Activated naive CD4-positive, alpha-beta T cell treated with anti-CD3 and anti-CD28 coated beads, Interleukin-2, amount 50 U/mL, for 24 hours (primary cell): ENCODE results near the gene GOLGA2.
"Not testable (repeated sequence)": the region's sequence is repeated elsewhere in the genome, so short reads cannot be mapped to it uniquely, and the experiment has no call there.

Source experiments
- H3K27ac Mint-ChIP-seq: one replicate; pipeline ENCODE4 v1.8.0; 2021; ENCODE audit warnings: mild to moderate bottlenecking, mixed read lengths
- H3K27me3 Mint-ChIP-seq: one replicate; pipeline ENCODE4 v1.8.0; 2021; ENCODE audit warnings: mixed read lengths
- H3K36me3 Mint-ChIP-seq: one replicate; pipeline ENCODE4 v1.8.0; 2021; ENCODE audit warnings: mixed read lengths
- H3K4me1 Mint-ChIP-seq: one replicate; pipeline ENCODE4 v1.8.0; 2021; ENCODE audit warnings: mixed read lengths
- H3K4me3 Mint-ChIP-seq: one replicate; pipeline ENCODE4 v1.8.0; 2021; ENCODE audit warnings: mild to moderate bottlenecking, mixed read lengths
- H3K9me3 Mint-ChIP-seq: one replicate; pipeline ENCODE4 v1.8.0; 2021; ENCODE audit warnings: mixed read lengths

Gene GOLGA2

GRCh38 chr9:128304136-128304970 lies 28.5 kb upstream of the GOLGA2 start:
- Mint-ChIP-seq H3K27ac (peak overlapping the region; percentile 80), H3K27me3 (no peaks in the 10 kb centered on the region)

GRCh38 chr9:128298535-128299482 lies 23.0 kb upstream of the GOLGA2 start:
- no peaks in the 10 kb centered on the region for H3K9me3 Mint-ChIP-seq
- no peak overlapping the region for H3K27ac Mint-ChIP-seq
- H3K4me3 Mint-ChIP-seq = no peak overlapping the region
- H3K4me1 Mint-ChIP-seq = no peaks in the 10 kb centered on the region
- no peaks in the 10 kb centered on the region for H3K36me3 Mint-ChIP-seq
- no peaks in the 10 kb centered on the region for H3K27me3 Mint-ChIP-seq

More at GRCh38 chr9:128304136-128304970, 28.5 kb upstream of the GOLGA2 start:
- no peaks in the 10 kb centered on the region for H3K9me3 Mint-ChIP-seq
- H3K36me3 Mint-ChIP-seq = peaks cover 6% of the 10 kb centered on the region
- H3K4me3 Mint-ChIP-seq = no peak overlapping the region
- no peaks in the 10 kb centered on the region for H3K4me1 Mint-ChIP-seq

GRCh38 chr9:128297221-128297773 lies 21.5 kb upstream of the GOLGA2 start:
- H3K27me3 Mint-ChIP-seq = no peaks in the 10 kb centered on the region
- no peaks in the 10 kb centered on the region for H3K36me3 Mint-ChIP-seq
- no peaks in the 10 kb centered on the region for H3K4me1 Mint-ChIP-seq
- H3K9me3 Mint-ChIP-seq = no peaks in the 10 kb centered on the region
- no peak overlapping the region for H3K4me3 Mint-ChIP-seq
- no peak overlapping the region for H3K27ac Mint-ChIP-seq

- H3K27me3 Mint-ChIP-seq = no peaks in the 10 kb centered on the region
- H3K36me3 Mint-ChIP-seq = no peaks in the 10 kb centered on the region
- no peak overlapping the region for H3K27ac Mint-ChIP-seq
Observed at GRCh38 chr9:128296340-128297220, 20.8 kb upstream of the GOLGA2 start.

GRCh38 chr9:128294142-128294541 lies 18.3 kb upstream of the GOLGA2 start:
- no peak overlapping the region for H3K4me3 Mint-ChIP-seq
- H3K4me1 Mint-ChIP-seq = no peaks in the 10 kb centered on the region
- H3K27me3 Mint-ChIP-seq = no peaks in the 10 kb centered on the region
- no peaks in the 10 kb centered on the region for H3K9me3 Mint-ChIP-seq
- no peak overlapping the region for H3K27ac Mint-ChIP-seq
- no peaks in the 10 kb centered on the region for H3K36me3 Mint-ChIP-seq

More at GRCh38 chr9:128296340-128297220, 20.8 kb upstream of the GOLGA2 start:
- Mint-ChIP-seq H3K4me3 (no peak overlapping the region), H3K4me1 (no peaks in the 10 kb centered on the region), H3K9me3 (no peaks in the 10 kb centered on the region)

- no peaks in the 10 kb centered on the region for H3K27me3 Mint-ChIP-seq
- no peaks in the 10 kb centered on the region for H3K4me1 Mint-ChIP-seq
- no peak overlapping the region for H3K4me3 Mint-ChIP-seq
- no peaks in the 10 kb centered on the region for H3K36me3 Mint-ChIP-seq
- no peaks in the 10 kb centered on the region for H3K9me3 Mint-ChIP-seq
- H3K27ac Mint-ChIP-seq = no peak overlapping the region
Observed at GRCh38 chr9:128293091-128293490, 17.3 kb upstream of the GOLGA2 start.

GRCh38 chr9:128292009-128292408 lies 16.2 kb upstream of the GOLGA2 start:
- no peaks in the 10 kb centered on the region for H3K9me3 Mint-ChIP-seq
- no peak overlapping the region for H3K27ac Mint-ChIP-seq
- H3K27me3 Mint-ChIP-seq = no peaks in the 10 kb centered on the region
- H3K4me3 Mint-ChIP-seq = no peak overlapping the region
- no peaks in the 10 kb centered on the region for H3K4me1 Mint-ChIP-seq
- no peaks in the 10 kb centered on the region for H3K36me3 Mint-ChIP-seq

- Mint-ChIP-seq H3K4me3 (no peak overlapping the region), H3K27ac (no peak overlapping the region), H3K9me3 (no peaks in the 10 kb centered on the region), H3K27me3 (no peaks in the 10 kb centered on the region), H3K4me1 (no peaks in the 10 kb centered on the region), H3K36me3 (peaks cover 5% of the 10 kb centered on the region)
Observed at GRCh38 chr9:128288273-128289004, 12.6 kb upstream of the GOLGA2 start.

- Mint-ChIP-seq H3K36me3 (peaks cover 5% of the 10 kb centered on the region), H3K27ac (no peak overlapping the region), H3K9me3 (no peaks in the 10 kb centered on the region), H3K4me1 (no peaks in the 10 kb centered on the region), H3K27me3 (no peaks in the 10 kb centered on the region), H3K4me3 (no peak overlapping the region)
Observed at GRCh38 chr9:128286440-128286839, 10.6 kb upstream of the GOLGA2 start.

- Mint-ChIP-seq H3K27me3 (no peaks in the 10 kb centered on the region), H3K36me3 (peaks cover 7% of the 10 kb centered on the region), H3K9me3 (no peaks in the 10 kb centered on the region), H3K27ac (no peak overlapping the region), H3K4me3 (no peak overlapping the region), H3K4me1 (peaks cover under 1% of the 10 kb centered on the region)
Observed at GRCh38 chr9:128285033-128285784, 9.4 kb upstream of the GOLGA2 start.

GRCh38 chr9:128282500-128282899 lies 6.7 kb upstream of the GOLGA2 start:
- Mint-ChIP-seq H3K27me3 (no peaks in the 10 kb centered on the region), H3K9me3 (no peaks in the 10 kb centered on the region), H3K36me3 (peaks cover 7% of the 10 kb centered on the region), H3K4me1 (peaks cover 8% of the 10 kb centered on the region), H3K4me3 (no peak overlapping the region), H3K27ac (no peak overlapping the region)

GRCh38 chr9:128280084-128280622 lies 4.3 kb upstream of the GOLGA2 start:
- peaks cover 4% of the 10 kb centered on the region for H3K36me3 Mint-ChIP-seq
- H3K9me3 Mint-ChIP-seq = no peaks in the 10 kb centered on the region
- H3K27me3 Mint-ChIP-seq = no peaks in the 10 kb centered on the region
- peaks cover 21% of the 10 kb centered on the region for H3K4me1 Mint-ChIP-seq
- no peak overlapping the region for H3K4me3 Mint-ChIP-seq
- H3K27ac Mint-ChIP-seq = no peak overlapping the region

GRCh38 chr9:128279088-128280073 lies 3.6 kb upstream of the GOLGA2 start:
- not testable (repeated sequence) for H3K27me3 Mint-ChIP-seq, H3K27ac Mint-ChIP-seq

More at GRCh38 chr9:128279088-128280073, 3.6 kb upstream of the GOLGA2 start:
- H3K4me1 Mint-ChIP-seq = peaks cover 27% of the 10 kb centered on the region
- H3K9me3 Mint-ChIP-seq, H3K4me3 Mint-ChIP-seq, H3K36me3 Mint-ChIP-seq: not testable (repeated sequence)
